MCF 10A (cell line): ENCODE data around the gene UBP1. TPM values are rescaled to one million over a fixed set of nuclear protein-coding genes. Genes with fewer than 3 reads are reported as not detected.

Experiments
- BruUV-seq: library from RNA; stranded (reverse); fragments of 400-500 nt; replicated peaks from 2 replicates; lab custom pipeline; 2021; lab: Mats Ljungman, UMichigan
- CTCF ChIA-PET: fragments of 300-600 bp; sonication (Branson Sonifier 250); formaldehyde crosslinking; extraction: SDS; loops from one replicate; lab custom pipeline; 2021; ENCODE audit warnings: antibody characterized with exemption, inconsistent platforms; lab: Yijun Ruan, JAX
- POLR2A ChIA-PET: fragments of 300-600, 350-650 bp; sonication (Branson Sonifier 250); formaldehyde crosslinking; extraction: SDS; loops from one replicate; lab custom pipeline; 2020; ENCODE audit warnings: antibody characterized with exemption, inconsistent platforms; lab: Yijun Ruan, JAX
- DNase-seq: peaks from one replicate; pipeline ENCODE4 v3.0.0-alpha.2; 2018; ENCODE audit not compliant: unreplicated experiment
- H3K27ac Mint-ChIP-seq: one replicate; pipeline ENCODE4 v1.8.0; 2022; ENCODE audit warnings: mild to moderate bottlenecking, low read depth, mixed read lengths; ENCODE audit not compliant: unreplicated experiment
- H3K27me3 Mint-ChIP-seq: one replicate; pipeline ENCODE4 v1.8.0; 2022; ENCODE audit warnings: mixed read lengths; ENCODE audit not compliant: insufficient read depth, unreplicated experiment
- H3K36me3 Mint-ChIP-seq: one replicate; pipeline ENCODE4 v1.8.0; 2022; ENCODE audit warnings: mild to moderate bottlenecking, moderate library complexity, mixed read lengths; ENCODE audit not compliant: insufficient read depth, unreplicated experiment
- H3K4me1 Mint-ChIP-seq: one replicate; pipeline ENCODE4 v1.8.0; 2022; ENCODE audit warnings: mixed read lengths; ENCODE audit not compliant: insufficient read depth, unreplicated experiment
- H3K4me3 Mint-ChIP-seq: one replicate; pipeline ENCODE4 v1.8.0; 2022; ENCODE audit warnings: mild to moderate bottlenecking, moderate library complexity, mixed read lengths; ENCODE audit not compliant: unreplicated experiment
- H3K9me3 Mint-ChIP-seq: one replicate; pipeline ENCODE4 v1.8.0; 2022; ENCODE audit warnings: mixed read lengths; ENCODE audit not compliant: unreplicated experiment
- intact Hi-C: fragments of 100-400 bp; cut with micrococcal nuclease; formaldehyde crosslinking; loops from 2 replicates; pipeline ENCODE4 v1.14.1; 2022
- total RNA-seq: library from RNA; stranded (reverse); gene quantifications from 2 replicates; pipeline ENCODE4 v1.2.3, GENCODE V29; 2022
- TF ChIP-seq, protein P1 (sequence below): fragments of 200-600 bp; IDR thresholded peaks from one replicate; pipeline ENCODE4 v1.8.0; 2022; ENCODE audit warnings: antibody characterized with exemption, mild to moderate bottlenecking; ENCODE audit not compliant: unreplicated experiment

The UBP1 gene
- total RNA-seq, 1 experiment from 2014 or later: 72.6 TPM

- no peak overlapping the region for H3K27ac Mint-ChIP-seq
Measured at GRCh38 chr3:33383951-33384350, 56.3 kb downstream of the UBP1 start.

GRCh38 chr3:33380653-33381052, 59.6 kb downstream of the UBP1 start:
- CTCF ChIA-PET: interaction anchor here (1.8 to 13.4 kb wide), 2 partner anchors 8 to 248 kb away, joined by 9 to 334 read pairs; no protein-coding TSS in a partner anchor
- DNase-seq: no peak
- no TSS peak for BruUV-seq
- H3K9me3 Mint-ChIP-seq: no peaks in the 10 kb centered on the region
- H3K27me3 Mint-ChIP-seq: no peaks in the 10 kb centered on the region
- POLR2A ChIA-PET: interaction anchor here (0.6 kb wide), 1 partner anchor 67 kb away, joined by 3 read pairs; no protein-coding TSS in a partner anchor
- H3K36me3 Mint-ChIP-seq: peaks cover 71% of the 10 kb centered on the region
- TF ChIP-seq, protein P1, sequence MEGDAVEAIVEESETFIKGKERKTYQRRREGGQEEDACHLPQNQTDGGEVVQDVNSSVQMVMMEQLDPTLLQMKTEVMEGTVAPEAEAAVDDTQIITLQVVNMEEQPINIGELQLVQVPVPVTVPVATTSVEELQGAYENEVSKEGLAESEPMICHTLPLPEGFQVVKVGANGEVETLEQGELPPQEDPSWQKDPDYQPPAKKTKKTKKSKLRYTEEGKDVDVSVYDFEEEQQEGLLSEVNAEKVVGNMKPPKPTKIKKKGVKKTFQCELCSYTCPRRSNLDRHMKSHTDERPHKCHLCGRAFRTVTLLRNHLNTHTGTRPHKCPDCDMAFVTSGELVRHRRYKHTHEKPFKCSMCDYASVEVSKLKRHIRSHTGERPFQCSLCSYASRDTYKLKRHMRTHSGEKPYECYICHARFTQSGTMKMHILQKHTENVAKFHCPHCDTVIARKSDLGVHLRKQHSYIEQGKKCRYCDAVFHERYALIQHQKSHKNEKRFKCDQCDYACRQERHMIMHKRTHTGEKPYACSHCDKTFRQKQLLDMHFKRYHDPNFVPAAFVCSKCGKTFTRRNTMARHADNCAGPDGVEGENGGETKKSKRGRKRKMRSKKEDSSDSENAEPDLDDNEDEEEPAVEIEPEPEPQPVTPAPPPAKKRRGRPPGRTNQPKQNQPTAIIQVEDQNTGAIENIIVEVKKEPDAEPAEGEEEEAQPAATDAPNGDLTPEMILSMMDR: no peak
- no peak overlapping the region for H3K27ac Mint-ChIP-seq
- no peak overlapping the region for H3K4me3 Mint-ChIP-seq
- H3K4me1 Mint-ChIP-seq: no peaks in the 10 kb centered on the region
- intact Hi-C loops: no loop called here

More at GRCh38 chr3:33383951-33384350, 56.3 kb downstream of the UBP1 start:
- no peaks in the 10 kb centered on the region for H3K9me3 Mint-ChIP-seq
- CTCF ChIA-PET: interaction anchor here (0.6 to 4.4 kb wide), 2 partner anchors 11 to 376 kb away, joined by 3 to 32 read pairs; no protein-coding TSS in a partner anchor
- no peaks in the 10 kb centered on the region for H3K27me3 Mint-ChIP-seq
- TF ChIP-seq, protein P1: no peak
- no peaks in the 10 kb centered on the region for H3K4me1 Mint-ChIP-seq
- BruUV-seq: no TSS peak
- no peak overlapping the region for H3K4me3 Mint-ChIP-seq
- DNase-seq: no peak
- POLR2A ChIA-PET: no interaction called here
- intact Hi-C loops: no loop called here
- H3K36me3 Mint-ChIP-seq: peaks cover 82% of the 10 kb centered on the region

- H3K27ac Mint-ChIP-seq: no peak overlapping the region
- no peaks in the 10 kb centered on the region for H3K27me3 Mint-ChIP-seq
- no peak overlapping the region for H3K4me3 Mint-ChIP-seq
- TF ChIP-seq, protein P1: no peak
- ChIA-PET CTCF (interaction anchor here (0.9 to 13.4 kb wide), 2 partner anchors 237 to 245 kb away, joined by 4 to 334 read pairs; no protein-coding TSS in a partner anchor), POLR2A (interaction anchor here (0.7 to 0.8 kb wide), 2 partner anchors 8 to 100 kb away, joined by 3 read pairs; no protein-coding TSS in a partner anchor)
- peaks cover 3% of the 10 kb centered on the region for H3K4me1 Mint-ChIP-seq
- H3K36me3 Mint-ChIP-seq: peaks cover 58% of the 10 kb centered on the region
- peak; percentile 35 for DNase-seq
- BruUV-seq: no TSS peak
- no peaks in the 10 kb centered on the region for H3K9me3 Mint-ChIP-seq
- intact Hi-C loops: no loop called here
Measured at GRCh38 chr3:33377931-33378330, 62.3 kb downstream of the UBP1 start.

- peaks cover 61% of the 10 kb centered on the region for H3K36me3 Mint-ChIP-seq
- no peaks in the 10 kb centered on the region for H3K27me3 Mint-ChIP-seq
- H3K9me3 Mint-ChIP-seq: no peaks in the 10 kb centered on the region
- no peak overlapping the region for H3K4me3 Mint-ChIP-seq
- H3K27ac Mint-ChIP-seq: no peak overlapping the region
- ChIA-PET CTCF (interaction anchor here (13.4 kb wide), 1 partner anchor 245 kb away, joined by 334 read pairs; no protein-coding TSS in a partner anchor), POLR2A (interaction anchor here (0.8 kb wide), 1 partner anchor 8 kb away, joined by 3 read pairs; no protein-coding TSS in a partner anchor)
- TF ChIP-seq, protein P1: no peak
- BruUV-seq: no TSS peak
- intact Hi-C loops: no loop called here
- DNase-seq: no peak
- H3K4me1 Mint-ChIP-seq: peaks cover 7% of the 10 kb centered on the region
Measured at GRCh38 chr3:33377489-33377888, 62.7 kb downstream of the UBP1 start.
